K562 (cell line): ENCODE results near the gene HDC. TPM values are rescaled to one million over a fixed set of nuclear protein-coding genes. Genes with fewer than 3 reads are reported as not detected.

ENCODE experiments used
- ATF1 ChIP-seq, 2 experiments: fragments of 450-650 bp in 1 of 2; IDR thresholded peaks; 2 replicates each; pipeline ENCODE4 v1.6.1; 2016; ENCODE audit warnings: missing compliant biosample characterization in 1 of 2, missing genetic modification characterization in 1 of 2
- CXXC5 ChIP-seq: fragments of 250-450 bp; sonication (Bioruptor Pico); IDR thresholded peaks from 2 replicates; pipeline ENCODE4 v1.8.0; 2022; ENCODE audit warnings: inconsistent platforms, mild to moderate bottlenecking, moderate library complexity
- DDX20 ChIP-seq: fragments of 450-650 bp; IDR thresholded peaks from 2 replicates; pipeline ENCODE4 v1.6.1; 2016; ENCODE audit warnings: missing genetic modification characterization, low read depth, mild to moderate bottlenecking, missing compliant biosample characterization, moderate library complexity
- ELF2 ChIP-seq: fragments of 250-450 bp; sonication (Bioruptor Pico); IDR thresholded peaks from 2 replicates; pipeline ENCODE4 v1.5.0; 2021; ENCODE audit warnings: mild to moderate bottlenecking
- GABPB2 ChIP-seq: fragments of 250-450 bp; sonication (Bioruptor Pico); conservative IDR thresholded peaks from 2 replicates; pipeline ENCODE4 v1.5.1; 2021; ENCODE audit warnings: mild to moderate bottlenecking
- HDAC3 ChIP-seq: fragments of 450-650 bp; IDR thresholded peaks from 2 replicates; pipeline ENCODE4 v1.6.1; 2018; ENCODE audit warnings: borderline replicate concordance, mild to moderate bottlenecking, moderate library complexity; ENCODE audit not compliant: partially characterized antibody
- HNRNPK ChIP-seq: fragments of 200-400 bp; formaldehyde crosslinking; IDR thresholded peaks from one replicate; pipeline ENCODE4 v1.6.1; 2018; ENCODE audit warnings: mild to moderate bottlenecking, low read depth, low read length; ENCODE audit not compliant: poor library complexity, severe bottlenecking
- HNRNPUL1 ChIP-seq: fragments of 200-400 bp; formaldehyde crosslinking; IDR thresholded peaks from 2 replicates; pipeline ENCODE4 v1.6.1; 2017; ENCODE audit warnings: low read length
- KAT2B ChIP-seq: IDR thresholded peaks from one replicate; pipeline ENCODE4 v1.6.1; 2012; ENCODE audit warnings: low read depth, mild to moderate bottlenecking, control low read depth, inconsistent platforms, low read length, moderate library complexity
- KDM1A ChIP-seq, 2 experiments: fragments of 450-650 bp; IDR thresholded peaks; 2 replicates each; pipeline ENCODE4 v1.6.1; 2016; ENCODE audit warnings: mild to moderate bottlenecking in 2 of 2
- KDM4B ChIP-seq, 2 experiments: fragments of 450-650 bp in 1 of 2; sonication (generic) in 1 of 2; IDR thresholded peaks; 2 replicates each; pipeline ENCODE4 v1.6.1; 2016 to 2017; ENCODE audit warnings: borderline replicate concordance in 2 of 2, antibody characterized with exemption in 1 of 2, low read depth in 1 of 2, mild to moderate bottlenecking in 1 of 2
- NUFIP1 ChIP-seq: fragments of 450-650 bp; IDR thresholded peaks from 2 replicates; pipeline ENCODE4 v1.6.1; 2018; ENCODE audit not compliant: partially characterized antibody
- PURB ChIP-seq: sonication (generic); formaldehyde crosslinking; IDR thresholded peaks from 2 replicates; pipeline ENCODE4 v1.9.0; 2021; ENCODE audit warnings: low read depth, mild to moderate bottlenecking, missing genetic modification reagents
- RBM17 ChIP-seq: fragments of 200-400 bp; formaldehyde crosslinking; IDR thresholded peaks from 2 replicates; pipeline ENCODE4 v1.6.1; 2017; ENCODE audit warnings: low read depth, mild to moderate bottlenecking, low read length, borderline replicate concordance
- RFX1 ChIP-seq: fragments of 450-650 bp; IDR thresholded peaks from 2 replicates; pipeline ENCODE4 v1.6.1; 2016; ENCODE audit warnings: mild to moderate bottlenecking, moderate library complexity
- SIRT6 ChIP-seq: IDR thresholded peaks from one replicate; pipeline ENCODE4 v1.6.1; 2012; ENCODE audit warnings: low read depth, mild to moderate bottlenecking, control low read depth, inconsistent platforms, low read length, moderate library complexity
- SMARCE1 ChIP-seq: fragments of 450-650 bp; IDR thresholded peaks from 2 replicates; pipeline ENCODE4 v1.7.1; 2016; ENCODE audit warnings: mild to moderate bottlenecking
- TEAD1 ChIP-seq, 2 experiments: fragments of 450-650 bp in 1 of 2; sonication (generic) in 1 of 2; formaldehyde crosslinking; IDR thresholded peaks; 2 replicates each; pipeline versions ENCODE4 v1.4.0 to v1.8.0; 2020 to 2022; ENCODE audit warnings: mild to moderate bottlenecking in 2 of 2, missing genetic modification reagents in 1 of 2
- ZNF184 ChIP-seq: sonication (generic); formaldehyde crosslinking; IDR thresholded peaks from 2 replicates; pipeline ENCODE4 v1.5.0; 2020; ENCODE audit warnings: missing genetic modification reagents
- ZNF449 ChIP-seq: fragments of 250-450 bp; sonication (Bioruptor Pico); IDR thresholded peaks from 2 replicates; pipeline ENCODE4 v1.8.0; 2022; ENCODE audit warnings: moderate library complexity, mild to moderate bottlenecking, inconsistent platforms
- ZNF655 ChIP-seq: fragments of 250-450 bp; sonication (Bioruptor Pico); IDR thresholded peaks from 2 replicates; pipeline ENCODE4 v1.5.0; 2021
- polyA plus RNA-seq, 8 experiments: library from polyadenylated mRNA; depleted of rRNA in 4 of 8; stranded (reverse) in 5 of 8; unstranded in 3 of 8; fragments of >200 nt; fragmentation: Nextera tagmentation in 2 of 8; fragmentation: Illumina TruSeq in 1 of 8; extraction: Ambion mirVana in 2 of 8; extraction: Trizol in 1 of 8; gene quantifications; 2 replicates each; pipeline versions ENCODE4 v1.2.1 to v1.2.3, GENCODE V29; 2011 to 2014; ENCODE audit warnings: inconsistent platforms in 1 of 8, missing spikeins in 1 of 8
- total RNA-seq, 7 experiments: library from RNA; depleted of rRNA in 6 of 7; stranded (reverse); fragments of >200 nt in 6 of 7; fragmentation: Illumina TruSeq in 2 of 7; extraction: Trizol in 2 of 7; gene quantifications; 2 replicates each; pipeline versions ENCODE4 v1.2.1 to v1.2.3, GENCODE V29; 2011 to 2021; ENCODE audit warnings: low replicate concordance in 1 of 7
- TF ChIP-seq, protein P1 (sequence below): IDR thresholded peaks from 2 replicates; pipeline ENCODE4 v1.6.1; 2012; ENCODE audit warnings: low read depth, low read length, improper control_type of control experiment, borderline replicate concordance
- TF ChIP-seq, protein P2 (sequence below): fragments of 250-450 bp; sonication (Bioruptor Pico); IDR thresholded peaks from 2 replicates; pipeline ENCODE4 v1.5.0; 2020; ENCODE audit warnings: mild to moderate bottlenecking, borderline replicate concordance

HDC gene
- total and polyA plus RNA-seq, 9 of the 15 experiments (the other 6 are each of a cell fraction or from before 2014, with no cell fraction given): 0.26 to 5.3 (median 0.99) TPM

GRCh38 chr15:50260969-50261496 is 4.5 kb downstream of the HDC start (continued):
- TF ChIP-seq, protein P1, sequence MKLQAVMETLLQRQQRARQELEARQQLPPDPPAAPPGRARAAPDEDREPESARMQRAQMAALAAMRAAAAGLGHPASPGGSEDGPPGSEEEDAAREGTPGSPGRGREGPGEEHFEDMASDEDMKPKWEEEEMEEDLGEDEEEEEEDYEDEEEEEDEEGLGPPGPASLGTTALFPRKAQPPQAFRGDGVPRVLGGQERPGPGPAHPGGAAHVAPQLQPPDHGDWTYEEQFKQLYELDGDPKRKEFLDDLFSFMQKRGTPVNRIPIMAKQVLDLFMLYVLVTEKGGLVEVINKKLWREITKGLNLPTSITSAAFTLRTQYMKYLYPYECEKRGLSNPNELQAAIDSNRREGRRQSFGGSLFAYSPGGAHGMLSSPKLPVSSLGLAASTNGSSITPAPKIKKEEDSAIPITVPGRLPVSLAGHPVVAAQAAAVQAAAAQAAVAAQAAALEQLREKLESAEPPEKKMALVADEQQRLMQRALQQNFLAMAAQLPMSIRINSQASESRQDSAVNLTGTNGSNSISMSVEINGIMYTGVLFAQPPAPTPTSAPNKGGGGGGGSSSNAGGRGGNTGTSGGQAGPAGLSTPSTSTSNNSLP: peak; percentile 97
- TF ChIP-seq SMARCE1: peak; percentile 97
- no peak for TF ChIP-seq HNRNPUL1
- TF ChIP-seq ZNF184 (CRISPR knock-in tag): no peak
- TF ChIP-seq ZNF449: no peak
- no peak for TF ChIP-seq ATF1 (CRISPR knock-in tag; IDR thresholded peaks at IDR 0.05)
- no peak; the same call in none of the 2 replicates for TF ChIP-seq ATF1 (tag; IDR thresholded peaks at IDR 0.05)
- no peak for TF ChIP-seq HNRNPK
- TF ChIP-seq ZNF655 (CRISPR knock-in tag): no peak
- peak; percentile 4 to 93; a peak in 2 of 4 replicates for TF ChIP-seq TEAD1 (CRISPR knock-in tag; IDR thresholded peaks at IDR 0.05)
- TF ChIP-seq KDM1A (IDR thresholded peaks at IDR 0.05): peak; percentile 95
- peak; percentile 19; the same call in 1 of the 2 replicates for TF ChIP-seq CXXC5 (CRISPR knock-in tag)
- no peak for TF ChIP-seq GABPB2 (CRISPR knock-in tag)
- peak; percentile 66 for TF ChIP-seq HDAC3
- TF ChIP-seq RBM17: no peak
- no peak for TF ChIP-seq SIRT6
- TF ChIP-seq, protein P2, sequence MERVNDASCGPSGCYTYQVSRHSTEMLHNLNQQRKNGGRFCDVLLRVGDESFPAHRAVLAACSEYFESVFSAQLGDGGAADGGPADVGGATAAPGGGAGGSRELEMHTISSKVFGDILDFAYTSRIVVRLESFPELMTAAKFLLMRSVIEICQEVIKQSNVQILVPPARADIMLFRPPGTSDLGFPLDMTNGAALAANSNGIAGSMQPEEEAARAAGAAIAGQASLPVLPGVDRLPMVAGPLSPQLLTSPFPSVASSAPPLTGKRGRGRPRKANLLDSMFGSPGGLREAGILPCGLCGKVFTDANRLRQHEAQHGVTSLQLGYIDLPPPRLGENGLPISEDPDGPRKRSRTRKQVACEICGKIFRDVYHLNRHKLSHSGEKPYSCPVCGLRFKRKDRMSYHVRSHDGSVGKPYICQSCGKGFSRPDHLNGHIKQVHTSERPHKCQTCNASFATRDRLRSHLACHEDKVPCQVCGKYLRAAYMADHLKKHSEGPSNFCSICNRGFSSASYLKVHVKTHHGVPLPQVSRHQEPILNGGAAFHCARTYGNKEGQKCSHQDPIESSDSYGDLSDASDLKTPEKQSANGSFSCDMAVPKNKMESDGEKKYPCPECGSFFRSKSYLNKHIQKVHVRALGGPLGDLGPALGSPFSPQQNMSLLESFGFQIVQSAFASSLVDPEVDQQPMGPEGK (CRISPR knock-in tag): 0 out of 2 replicates have a peak, but pooled peaks have one; percentile 53
- no peak for TF ChIP-seq NUFIP1
- TF ChIP-seq ELF2 (CRISPR knock-in tag): no peak
- TF ChIP-seq KAT2B: no peak
- no peak for TF ChIP-seq PURB (CRISPR knock-in tag)
- TF ChIP-seq DDX20 (tag): 0 out of 2 replicates have a peak, but pooled peaks have one; percentile 10
- TF ChIP-seq RFX1: peak; percentile 62
- TF ChIP-seq KDM4B (IDR thresholded peaks at IDR 0.05; ENCODE audit: borderline replicate concordance in 2 of 2, low read depth in 1 of 2): no peak
